GM18909 (cell line): ENCODE results near the gene COMP.

Experiments used
- ATAC-seq: cut with Tn5 transposase; IDR thresholded peaks from one replicate; pipeline ENCODE4 v1.9.1; 2021; ENCODE audit warnings: mild to moderate bottlenecking; ENCODE audit not compliant: unreplicated experiment, poor library complexity

The COMP gene

GRCh38 chr19:18784786-18785120, 6.4 kb downstream of the COMP start:
- ATAC-seq: no peak

- ATAC-seq: no peak
Measured at GRCh38 chr19:18783958-18784785, 6.9 kb downstream of the COMP start.

- no peak for ATAC-seq
Measured at GRCh38 chr19:18782559-18783225, 8.4 kb downstream of the COMP start.

- no peak for ATAC-seq
Measured at GRCh38 chr19:18781885-18782527, 9.1 kb downstream of the COMP start.

GRCh38 chr19:18781047-18781600, 10.0 kb downstream of the COMP start:
- no peak for ATAC-seq

GRCh38 chr19:18780631-18781030, 10.5 kb downstream of the COMP start:
- no peak for ATAC-seq

- no peak for ATAC-seq
Measured at GRCh38 chr19:18780081-18780480, 11.0 kb downstream of the COMP start.

- ATAC-seq: no peak
Measured at GRCh38 chr19:18778826-18779495, 12.1 kb downstream of the COMP start.

- ATAC-seq: no peak
Measured at GRCh38 chr19:18778076-18778389, 13.1 kb downstream of the COMP start.

GRCh38 chr19:18777301-18778075, 13.6 kb downstream of the COMP start:
- no peak for ATAC-seq

GRCh38 chr19:18776736-18777135, 14.4 kb downstream of the COMP start:
- no peak for ATAC-seq

GRCh38 chr19:18776288-18776594, 14.9 kb downstream of the COMP start:
- ATAC-seq: no peak

GRCh38 chr19:18775586-18776287, 15.4 kb downstream of the COMP start:
- ATAC-seq: no peak

GRCh38 chr19:18774782-18775444, 16.2 kb downstream of the COMP start:
- no peak for ATAC-seq

- ATAC-seq: no peak
Measured at GRCh38 chr19:18774107-18774506, 17.0 kb downstream of the COMP start.

- no peak for ATAC-seq
Measured at GRCh38 chr19:18773682-18774081, 17.4 kb downstream of the COMP start.

GRCh38 chr19:18772620-18773587, 18.2 kb downstream of the COMP start:
- no peak for ATAC-seq
